GM21447 (cell line): ENCODE results near the gene NDC1.
"Not testable (repeated sequence)": the region's sequence is repeated elsewhere in the genome, so short reads cannot be mapped to it uniquely, and the experiment has no call there.

Experiments used
- ATAC-seq: cut with Tn5 transposase; IDR thresholded peaks from one replicate; pipeline ENCODE4 v1.9.1; 2021; ENCODE audit not compliant: unreplicated experiment

Gene NDC1

GRCh38 chr1:53766831-53767405, 71.2 kb downstream of the NDC1 start:
- ATAC-seq: no peak

GRCh38 chr1:53766194-53766742, 71.8 kb downstream of the NDC1 start:
- ATAC-seq: no peak

GRCh38 chr1:53765657-53766056, 72.4 kb downstream of the NDC1 start:
- ATAC-seq: no peak

- ATAC-seq: no peak
These were observed 74.2 kb downstream of the NDC1 start for GRCh38 chr1:53763911-53764310.

- ATAC-seq: no peak
These were observed 74.6 kb downstream of the NDC1 start for GRCh38 chr1:53763461-53763860.

GRCh38 chr1:53760497-53760896, 77.6 kb downstream of the NDC1 start:
- ATAC-seq: not testable (repeated sequence)

- ATAC-seq: no peak
These were observed 82.2 kb downstream of the NDC1 start for GRCh38 chr1:53755874-53756273.

- ATAC-seq: no peak
These were observed 83.4 kb downstream of the NDC1 start for GRCh38 chr1:53754484-53755312.

- no peak for ATAC-seq
These were observed 85.8 kb downstream of the NDC1 start for GRCh38 chr1:53752281-53752680.

GRCh38 chr1:53747841-53748240, 90.3 kb downstream of the NDC1 start:
- no peak for ATAC-seq

GRCh38 chr1:53740621-53741105, 97.4 kb downstream of the NDC1 start:
- no peak for ATAC-seq

GRCh38 chr1:53739109-53739681, 98.9 kb downstream of the NDC1 start, which contains the start of gene GLIS1:
Gene GLIS1 (minus strand): TSS chr1:53739164. CDS start chr1:53738064, 1,100 bp downstream.
- peak; percentile 95 for ATAC-seq

- peak; percentile 21 for ATAC-seq
These were observed 99.6 kb downstream of the NDC1 start for GRCh38 chr1:53738205-53739108.

- ATAC-seq: no peak
These were observed 100.4 kb downstream of the NDC1 start for GRCh38 chr1:53737648-53738204.

- no peak for ATAC-seq
These were observed 101.8 kb downstream of the NDC1 start for GRCh38 chr1:53736290-53736689.

GRCh38 chr1:53735681-53736080, 102.4 kb downstream of the NDC1 start:
- ATAC-seq: no peak

GRCh38 chr1:53735261-53735660, 102.8 kb downstream of the NDC1 start:
- no peak for ATAC-seq

- ATAC-seq: no peak
These were observed 103.4 kb downstream of the NDC1 start for GRCh38 chr1:53734650-53735211.

- no peak for ATAC-seq
These were observed 104.0 kb downstream of the NDC1 start for GRCh38 chr1:53733975-53734649.
